HG03565 (cell line): ENCODE measurements around the gene CCK.
"Not testable (repeated sequence)": the region's sequence is repeated elsewhere in the genome, so short reads cannot be mapped to it uniquely, and the experiment has no call there.

ENCODE experiments used
- ATAC-seq: cut with Tn5 transposase; IDR thresholded peaks from one replicate; pipeline ENCODE4 v1.9.1; 2021; ENCODE audit warnings: mild to moderate bottlenecking, moderate library complexity; ENCODE audit not compliant: unreplicated experiment

The CCK gene, protein sequence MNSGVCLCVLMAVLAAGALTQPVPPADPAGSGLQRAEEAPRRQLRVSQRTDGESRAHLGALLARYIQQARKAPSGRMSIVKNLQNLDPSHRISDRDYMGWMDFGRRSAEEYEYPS

DNA sequence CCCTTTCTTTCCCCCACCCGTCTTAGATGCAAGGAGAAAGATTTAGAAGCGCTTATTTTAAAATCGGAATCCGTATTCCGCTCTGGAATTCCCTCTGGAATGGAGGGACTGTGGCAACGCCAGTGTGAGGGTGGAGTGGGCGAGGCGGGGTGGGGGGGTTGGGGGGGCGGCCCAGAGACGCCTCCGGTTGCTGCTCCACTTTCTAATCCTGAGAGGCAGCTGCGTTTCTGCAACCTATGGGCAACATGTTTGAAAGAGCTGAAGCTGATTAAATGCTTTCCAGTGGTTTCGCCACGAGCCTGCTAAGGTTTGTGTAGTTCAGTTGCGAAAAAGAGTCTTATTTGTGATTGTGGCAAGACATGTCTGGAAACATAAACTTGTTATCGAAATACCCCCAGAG, at the start of gene CCK:
Gene CCK (minus strand): TSS at position 101 of the 400 bp plus-strand sequence. CDS start 2,555 bp downstream, outside the sequence.
- ATAC-seq, result no peak

DNA sequence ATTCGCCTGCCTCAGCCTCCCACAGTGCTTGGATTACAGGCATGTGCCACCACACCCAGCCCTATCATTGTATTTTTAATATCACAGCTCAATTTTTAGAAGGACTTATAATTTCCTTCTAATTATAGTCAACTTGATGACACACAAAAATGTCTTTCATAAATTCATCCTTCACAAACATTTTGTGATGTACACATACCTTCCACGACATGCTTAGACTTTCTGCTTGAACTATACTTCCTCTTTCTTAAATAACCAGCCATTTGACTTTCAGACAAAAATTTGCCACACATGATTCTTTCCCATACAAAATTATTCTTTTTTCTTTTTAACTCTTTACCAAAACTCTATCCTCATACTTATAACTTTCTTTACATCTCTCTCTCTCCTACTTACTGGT, 48.4 kb upstream of the CCK start:
- ATAC-seq, result no peak

DNA sequence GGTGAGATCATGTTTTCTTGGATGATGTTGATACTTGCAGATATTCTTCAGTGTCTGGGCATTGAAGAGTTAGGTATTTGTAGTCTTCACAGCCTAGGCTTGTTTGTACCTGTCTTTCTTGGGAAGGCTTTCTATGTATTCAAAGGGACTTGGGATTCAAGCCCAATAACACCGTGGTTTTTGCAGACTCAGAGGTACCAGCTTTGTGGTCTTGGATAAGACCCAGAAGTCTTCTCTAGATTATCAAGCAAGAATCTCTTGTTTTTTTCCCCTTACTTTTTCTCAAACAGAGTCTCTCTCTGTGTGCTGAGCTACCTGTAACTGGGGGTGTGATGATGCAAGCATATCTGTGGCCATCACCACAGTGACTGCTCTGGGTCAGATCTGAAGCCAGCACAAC, 42.7 kb upstream of the CCK start:
- ATAC-seq, result no peak

DNA sequence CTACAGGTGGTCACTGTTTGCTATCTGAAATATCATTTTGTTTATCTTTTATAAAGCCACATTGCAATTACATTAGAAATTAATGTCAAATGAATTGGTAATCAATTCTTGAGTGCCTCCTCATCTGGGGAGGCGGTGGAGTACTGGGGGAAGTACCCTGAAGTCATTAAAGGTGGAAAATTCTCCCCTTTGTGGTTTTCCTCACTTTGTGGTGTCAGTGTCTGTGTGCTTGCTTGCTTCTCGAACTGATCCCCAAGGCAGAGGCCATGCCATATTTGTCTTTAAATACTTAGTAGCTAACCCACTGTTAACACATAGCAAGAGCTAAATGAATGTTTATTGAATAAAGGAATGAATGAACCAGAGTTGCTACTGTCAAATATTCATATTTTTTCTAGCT, 40.5 kb upstream of the CCK start:
- no peak for ATAC-seq

DNA sequence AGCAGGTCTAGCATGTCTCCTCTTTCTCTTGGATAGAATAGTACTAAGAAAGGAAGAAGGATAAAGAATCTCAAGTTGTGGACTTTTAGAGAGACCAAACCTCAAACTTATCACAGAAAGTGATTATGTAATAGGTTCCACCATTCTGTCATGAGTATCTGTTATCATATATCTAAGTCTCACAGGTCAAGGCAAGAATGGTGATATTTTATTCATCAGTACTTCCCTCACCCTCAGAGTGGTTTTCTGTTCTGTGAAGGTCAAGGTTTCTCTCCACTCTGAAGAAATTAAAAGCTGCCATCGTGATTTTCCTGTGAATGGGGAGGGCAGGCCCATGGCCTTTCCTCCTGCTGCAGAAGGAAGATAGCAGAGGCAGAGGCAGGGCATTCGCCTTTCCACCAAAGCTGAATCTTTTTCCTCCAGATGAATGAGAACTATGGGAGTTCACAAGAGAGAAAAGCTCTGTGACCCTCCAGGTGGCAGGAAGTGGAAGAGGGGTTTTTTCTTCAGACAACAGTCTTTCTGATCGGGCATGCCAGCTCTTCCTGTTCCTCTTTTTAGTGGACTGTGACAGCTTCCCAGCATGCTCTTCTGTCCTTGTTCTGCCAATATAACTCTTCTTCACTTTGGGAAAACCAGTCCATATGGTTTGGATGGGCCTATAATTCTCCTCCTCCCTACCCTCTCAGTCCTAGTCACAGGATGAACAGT, 37.1 kb upstream of the CCK start:
- no peak for ATAC-seq

DNA sequence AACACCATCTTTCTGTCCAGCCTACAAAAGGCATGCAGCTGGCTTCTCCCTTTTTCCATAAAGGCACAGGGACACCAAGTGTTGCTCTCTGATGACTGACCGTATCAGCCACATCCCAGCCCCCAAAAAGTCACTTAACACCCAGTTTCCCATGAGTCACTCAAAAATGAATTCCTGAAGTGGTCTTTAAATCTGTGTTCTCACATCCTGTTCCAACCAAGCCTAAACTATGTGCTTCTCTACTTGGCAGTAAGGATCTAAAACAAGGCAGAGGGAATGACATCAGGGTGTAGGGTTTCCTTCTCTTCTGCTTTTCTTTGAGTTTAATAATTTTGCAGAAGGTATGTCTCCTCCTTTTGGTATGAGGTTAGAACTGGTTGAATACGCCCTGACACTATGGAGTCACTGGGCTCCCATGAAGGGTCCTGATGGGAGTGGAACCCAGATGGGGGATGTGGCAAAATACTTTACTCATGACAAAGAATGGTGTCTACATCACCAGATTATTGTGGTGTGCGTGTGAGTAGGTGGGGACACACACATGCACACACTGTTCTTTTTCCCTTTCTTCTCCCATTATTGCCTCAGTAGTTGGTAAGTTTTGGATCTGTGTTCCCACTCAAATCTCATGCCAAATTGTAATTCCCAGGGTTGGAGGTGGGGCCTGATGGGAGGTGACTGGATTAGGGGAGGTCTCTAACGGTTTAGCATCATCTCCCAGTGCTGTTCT, 35.6 kb upstream of the CCK start:
- no peak for ATAC-seq

DNA sequence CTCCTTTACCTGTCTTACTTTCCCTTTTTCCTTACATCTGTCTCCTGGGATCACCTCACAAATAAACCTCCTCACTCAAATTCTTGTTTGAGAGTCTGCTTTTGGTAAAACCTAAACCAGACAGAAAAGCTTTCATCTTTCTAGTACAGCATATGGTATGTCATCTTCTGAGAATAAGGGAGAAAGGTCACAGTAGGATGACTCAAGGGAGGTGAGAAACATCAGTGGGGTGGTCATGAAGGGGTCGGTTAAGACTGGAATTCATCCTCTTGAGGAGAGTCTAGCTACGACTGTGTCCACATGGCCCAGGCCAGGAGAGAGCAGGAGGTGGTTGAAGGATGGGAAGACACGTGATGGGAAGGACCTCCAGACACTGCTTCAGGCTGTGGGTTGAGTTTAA, 34.8 kb upstream of the CCK start:
- ATAC-seq, result no peak

DNA sequence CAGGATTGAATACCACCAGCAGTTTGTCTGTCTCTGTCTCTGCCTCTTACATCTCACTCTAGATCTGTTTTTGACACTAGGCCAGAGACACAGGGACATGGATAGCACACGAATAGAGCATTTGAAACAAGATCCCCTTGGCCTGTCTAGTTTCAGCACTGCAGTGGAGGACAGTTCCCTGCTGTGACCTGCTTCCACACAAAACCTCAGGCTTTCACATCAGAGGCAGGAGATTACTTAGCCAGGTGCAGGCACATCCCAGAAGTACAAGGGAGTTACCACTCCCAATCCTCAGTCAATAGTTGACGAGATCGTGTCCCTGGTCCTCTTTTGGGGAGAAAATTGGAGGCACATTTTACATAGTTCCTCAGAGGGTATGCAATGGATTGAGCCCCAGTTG, 34.0 kb upstream of the CCK start:
- no peak for ATAC-seq

DNA sequence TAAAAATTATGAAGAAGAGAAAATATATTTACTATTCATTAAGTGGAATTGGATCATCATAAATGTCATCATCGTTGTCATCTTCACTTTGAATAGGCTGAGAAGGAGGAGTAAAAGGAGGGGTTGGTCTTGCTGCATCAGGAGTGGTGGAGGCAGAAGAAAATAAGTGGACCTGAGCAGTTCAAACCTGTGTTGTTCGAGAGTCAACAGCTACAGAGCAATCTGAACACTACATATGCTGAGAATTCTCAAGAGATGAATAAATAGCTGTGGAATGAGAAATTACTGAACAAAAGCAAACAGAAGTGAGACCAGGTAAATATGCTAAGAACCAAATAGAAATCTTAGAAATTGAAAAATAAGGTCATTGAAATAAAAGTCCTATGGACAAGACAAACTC, 32.3 kb upstream of the CCK start:
- no peak for ATAC-seq

DNA sequence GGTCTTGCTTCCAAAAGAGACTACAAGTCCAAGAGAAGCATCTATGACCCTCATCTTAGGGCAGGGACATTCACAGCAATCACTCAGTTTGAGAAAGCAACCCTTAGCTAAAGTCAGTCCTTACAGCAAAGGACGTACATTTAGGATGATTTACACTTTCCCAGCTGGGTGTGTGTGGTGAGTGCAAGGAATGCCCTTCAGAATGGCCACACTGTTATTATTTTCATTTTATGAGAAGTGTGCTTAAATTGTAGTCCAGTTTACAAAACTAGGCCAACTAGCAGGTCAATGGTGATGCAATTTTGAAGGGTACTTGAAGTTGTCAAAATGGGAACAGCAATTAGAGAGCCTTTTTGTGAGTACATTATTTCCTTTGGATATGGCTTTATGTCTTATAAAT, 26.0 kb upstream of the CCK start:
- no peak for ATAC-seq

DNA sequence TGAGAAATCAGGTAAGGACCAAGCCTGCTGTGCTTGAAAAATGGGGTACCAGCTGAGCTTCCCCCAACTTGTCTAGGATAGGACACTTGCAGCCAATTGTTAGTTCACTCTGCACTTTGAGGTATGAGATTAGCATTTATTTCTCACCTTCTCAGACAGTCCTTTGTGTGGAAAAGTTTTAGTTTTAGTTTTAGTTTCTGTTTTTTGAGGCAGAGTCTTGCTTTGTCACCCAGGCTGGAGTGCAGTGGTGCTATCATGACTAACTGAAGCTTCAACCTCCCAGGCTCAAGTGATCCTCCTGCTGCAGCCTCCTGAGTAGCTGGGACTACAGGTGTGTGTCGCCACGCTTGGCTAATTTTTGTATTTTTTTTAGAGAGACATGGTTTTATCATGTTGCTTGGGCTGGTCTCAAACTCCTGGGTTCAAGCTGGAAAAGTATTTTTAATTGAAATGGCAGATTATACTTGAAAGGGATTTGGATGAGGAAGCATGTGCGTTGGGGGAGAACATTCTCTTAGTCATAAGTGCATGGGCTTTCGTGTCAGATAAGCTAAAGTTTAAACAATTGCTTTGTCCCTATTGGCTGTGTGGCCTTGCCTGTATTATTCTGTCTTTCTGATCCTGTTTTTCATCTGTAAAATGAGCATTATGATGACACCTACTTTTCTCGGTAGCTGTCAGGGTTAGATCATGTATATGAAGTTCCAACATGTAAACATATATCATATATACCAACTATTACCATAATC, 25.2 kb upstream of the CCK start:
- no peak for ATAC-seq

DNA sequence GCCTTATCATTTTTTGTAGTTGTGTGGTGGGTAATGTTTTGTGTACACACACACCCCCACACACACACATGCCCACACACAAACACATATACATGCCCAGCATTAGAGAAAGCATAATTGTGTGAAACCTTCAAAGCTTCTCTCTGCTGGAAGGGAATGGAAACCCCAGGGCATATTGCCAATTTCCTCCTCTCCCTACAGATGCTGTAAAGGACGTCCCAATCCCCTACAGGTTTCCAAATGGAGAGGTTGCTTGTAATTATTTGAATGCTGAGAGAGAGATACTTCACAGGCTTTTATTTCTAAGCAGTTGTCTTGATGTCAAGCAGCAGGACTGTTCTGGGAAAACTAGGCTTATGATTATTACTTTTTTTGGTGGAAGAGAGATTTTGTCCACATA, 23.0 kb upstream of the CCK start:
- ATAC-seq, result no peak

DNA sequence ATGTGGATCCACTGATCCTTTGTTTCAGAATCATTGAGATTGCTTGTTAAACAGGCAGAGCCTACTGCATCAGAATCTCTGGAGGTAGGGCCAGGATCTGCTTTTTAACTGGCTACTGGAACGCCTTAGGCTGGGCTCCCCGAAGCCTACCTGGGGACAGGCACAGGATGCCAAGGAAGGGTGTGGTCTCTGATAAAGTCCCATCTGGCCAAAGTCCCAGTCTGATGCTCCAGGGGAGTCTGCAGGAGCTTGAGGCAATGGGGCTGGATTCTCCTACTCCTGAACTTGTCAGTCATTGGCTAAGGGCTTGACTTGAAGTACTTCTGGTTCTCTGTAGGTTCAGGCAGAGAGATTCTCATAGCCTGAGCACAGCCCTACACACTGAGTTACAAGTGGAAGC, 22.4 kb upstream of the CCK start:
- no peak for ATAC-seq

DNA sequence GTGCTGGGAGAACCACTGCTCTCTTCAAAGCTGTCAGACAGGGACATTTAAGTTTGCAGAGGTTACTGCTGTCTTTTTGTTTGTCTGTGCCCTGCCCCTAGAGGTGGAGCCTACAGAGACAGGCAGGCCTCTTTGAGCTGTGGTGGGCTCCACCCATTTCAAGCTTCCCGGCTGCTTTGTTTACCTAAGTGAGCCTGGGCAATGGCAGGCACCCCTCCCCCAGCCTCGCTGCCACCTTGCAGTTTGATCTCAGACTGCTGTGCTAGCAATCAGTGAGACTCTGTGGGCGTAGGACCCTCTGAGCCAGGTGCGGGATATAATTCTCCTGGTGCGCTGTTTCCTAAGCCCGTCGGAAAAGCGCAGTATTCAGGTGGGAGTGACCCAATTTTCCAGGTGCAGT, 21.4 kb upstream of the CCK start:
- ATAC-seq, result not testable (repeated sequence)

DNA sequence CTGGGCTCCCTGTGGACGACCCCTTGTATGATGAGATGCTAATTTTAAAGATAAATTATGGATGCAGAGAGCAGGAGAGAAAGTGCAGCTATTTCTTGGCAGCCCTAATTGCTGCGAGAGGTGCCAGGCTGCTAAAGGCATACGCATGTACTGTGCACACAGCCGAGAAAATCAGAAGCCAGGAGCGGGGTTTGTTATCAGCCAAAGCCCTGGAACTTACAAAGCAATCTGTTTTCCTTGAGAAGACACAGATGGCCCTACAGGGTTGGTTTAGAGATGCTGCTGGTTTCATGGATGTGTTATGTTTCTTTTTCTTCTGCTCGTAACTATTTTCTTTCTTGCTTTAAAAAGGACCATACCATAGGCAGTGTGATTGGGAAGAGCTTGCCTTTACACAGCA, 11.7 kb upstream of the CCK start:
- ATAC-seq, result no peak

DNA sequence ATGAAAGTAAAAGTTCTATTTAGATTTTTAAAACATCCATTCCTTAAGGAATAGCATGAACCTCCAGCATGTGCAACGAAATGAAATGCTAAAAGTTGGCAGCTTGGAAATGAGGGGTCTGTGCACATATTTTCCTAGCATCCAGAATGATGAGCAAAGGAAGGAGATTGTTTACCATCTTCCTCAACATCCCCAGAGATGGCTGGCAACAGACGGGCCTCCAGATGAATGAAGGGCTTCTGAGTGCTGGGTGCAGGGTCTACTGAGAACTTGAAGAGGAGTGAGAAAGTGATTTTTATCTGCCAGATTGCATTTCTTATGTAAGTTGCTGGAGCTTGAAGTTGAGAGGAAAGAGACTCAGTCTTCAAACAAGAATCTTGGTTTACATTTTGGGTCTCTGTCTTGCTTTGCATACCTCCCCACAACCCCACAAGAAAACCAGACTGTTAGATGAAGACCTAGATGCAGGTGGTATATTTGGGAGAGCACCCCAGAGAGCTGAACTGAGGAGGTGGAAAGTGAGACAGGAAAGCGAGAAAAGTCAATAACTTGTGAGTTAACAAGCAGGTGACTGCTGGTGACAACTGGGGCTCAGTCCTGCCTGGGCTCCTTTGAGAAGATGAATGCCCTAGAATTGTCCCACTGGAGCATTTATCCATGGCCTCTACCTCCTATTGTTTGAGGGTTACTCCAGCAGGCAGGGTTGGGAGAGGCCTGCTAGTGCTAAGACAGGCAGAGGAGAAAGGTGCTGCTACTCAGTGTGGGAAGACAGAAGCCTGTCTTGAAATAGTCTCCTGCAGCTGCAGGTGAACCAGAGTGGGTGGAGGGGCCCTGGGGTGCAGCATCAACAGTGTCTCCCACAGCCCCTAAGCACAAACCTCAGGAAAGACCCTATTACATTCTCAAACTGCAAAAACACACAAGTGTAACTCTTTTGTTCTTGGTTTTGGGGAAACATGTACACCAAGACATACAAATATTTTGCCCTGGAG, 10.5 kb upstream of the CCK start:
- ATAC-seq, result peak; percentile 59

DNA sequence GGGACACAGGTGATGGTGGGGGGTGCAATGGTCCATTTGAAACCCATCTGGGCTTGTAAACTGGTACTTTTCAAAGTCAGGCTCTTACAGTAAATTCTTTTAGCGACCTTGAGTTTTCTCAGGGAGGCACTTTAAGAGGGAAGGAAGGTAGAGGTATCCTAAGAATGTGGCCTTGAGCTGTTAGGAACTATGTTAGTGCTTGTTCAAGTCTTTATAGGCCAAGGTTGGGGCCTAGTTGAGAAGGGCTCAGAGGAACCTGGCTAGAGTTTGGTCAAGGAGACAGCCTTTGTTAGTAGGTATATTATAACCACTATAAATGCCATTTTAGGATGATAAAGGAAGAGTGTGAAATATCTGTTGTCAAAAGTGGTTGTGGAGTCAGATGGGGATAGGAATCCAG, 9.2 kb upstream of the CCK start:
- ATAC-seq, result no peak

DNA sequence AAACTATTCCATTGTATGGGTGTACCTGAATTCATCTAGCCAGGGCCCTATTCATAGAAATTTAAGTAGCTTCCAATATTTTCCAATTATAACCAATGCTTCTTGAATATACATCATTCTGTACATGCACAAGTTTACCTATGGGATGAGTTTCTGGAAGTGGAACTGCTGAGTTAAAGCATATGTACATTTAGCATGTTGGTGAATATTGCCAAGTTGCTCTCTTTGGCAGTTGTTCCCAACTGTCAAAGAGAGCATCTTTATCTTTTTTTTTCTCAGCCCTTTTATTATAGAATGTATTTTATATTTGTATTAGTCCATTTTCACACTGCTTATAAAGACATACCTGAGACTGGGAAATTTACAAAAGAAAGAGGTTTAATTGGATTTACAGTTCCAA, 8.3 kb upstream of the CCK start:
- no peak for ATAC-seq

DNA sequence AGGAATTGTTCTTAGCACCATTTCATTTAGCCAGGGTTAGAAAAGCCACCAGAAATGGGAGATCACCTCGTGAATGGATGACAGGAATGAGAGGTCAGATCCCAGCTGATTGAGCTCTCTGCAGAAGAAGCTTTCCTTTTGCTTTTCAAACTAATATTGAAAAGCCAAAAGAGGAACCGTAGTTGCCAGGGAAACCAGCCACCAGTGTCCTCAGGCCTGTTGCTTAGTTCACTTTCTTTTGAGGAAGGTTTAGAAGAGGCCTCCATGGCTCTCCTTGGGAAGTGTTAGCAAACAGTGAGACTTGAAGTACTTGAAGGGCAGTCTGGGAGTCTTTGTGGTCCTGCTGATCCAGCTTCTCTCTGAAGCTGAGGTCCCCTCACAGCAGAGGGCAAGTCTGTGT, 7.4 kb upstream of the CCK start:
- no peak for ATAC-seq

DNA sequence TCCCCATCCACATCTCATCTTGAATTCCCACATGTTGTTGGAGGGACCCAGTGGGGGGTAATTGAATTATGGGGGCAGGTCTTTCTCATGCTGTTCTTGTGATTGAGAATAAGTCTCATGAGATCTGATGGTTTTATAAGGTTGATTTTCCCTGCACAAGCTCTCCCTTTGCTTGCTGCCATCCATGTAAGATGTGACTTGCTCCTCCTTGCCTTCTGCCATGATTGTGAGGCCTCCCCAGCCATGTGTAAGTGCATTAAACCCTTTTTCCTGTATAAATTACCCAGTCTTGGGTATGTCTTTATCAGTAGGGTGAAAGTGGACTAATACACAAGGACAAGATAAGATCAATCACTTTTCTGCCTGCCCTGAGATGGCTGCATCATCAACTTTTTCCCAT, 5.8 kb upstream of the CCK start:
- no peak for ATAC-seq

DNA sequence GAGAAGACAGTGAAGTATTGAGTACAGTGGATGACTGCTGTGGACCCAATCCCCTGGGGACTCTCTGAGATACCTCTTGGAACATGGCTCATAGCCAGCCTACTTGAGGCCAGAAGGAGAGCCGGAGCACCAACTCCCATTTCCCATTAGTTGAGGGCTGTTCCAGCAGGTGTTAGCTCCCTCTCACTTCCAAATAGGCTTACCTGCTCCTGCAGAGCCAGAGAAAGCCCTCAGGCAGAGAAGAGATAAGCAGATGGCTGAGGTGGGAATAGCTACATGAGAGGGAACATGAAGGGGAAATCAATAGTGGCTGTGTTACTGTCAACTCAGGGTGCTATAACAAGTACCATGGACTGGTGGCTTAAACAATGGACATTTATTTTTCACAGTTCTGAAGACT, 4.6 kb upstream of the CCK start:
- ATAC-seq, result no peak
